ENCODE data around the gene MYL12B.

DNA sequence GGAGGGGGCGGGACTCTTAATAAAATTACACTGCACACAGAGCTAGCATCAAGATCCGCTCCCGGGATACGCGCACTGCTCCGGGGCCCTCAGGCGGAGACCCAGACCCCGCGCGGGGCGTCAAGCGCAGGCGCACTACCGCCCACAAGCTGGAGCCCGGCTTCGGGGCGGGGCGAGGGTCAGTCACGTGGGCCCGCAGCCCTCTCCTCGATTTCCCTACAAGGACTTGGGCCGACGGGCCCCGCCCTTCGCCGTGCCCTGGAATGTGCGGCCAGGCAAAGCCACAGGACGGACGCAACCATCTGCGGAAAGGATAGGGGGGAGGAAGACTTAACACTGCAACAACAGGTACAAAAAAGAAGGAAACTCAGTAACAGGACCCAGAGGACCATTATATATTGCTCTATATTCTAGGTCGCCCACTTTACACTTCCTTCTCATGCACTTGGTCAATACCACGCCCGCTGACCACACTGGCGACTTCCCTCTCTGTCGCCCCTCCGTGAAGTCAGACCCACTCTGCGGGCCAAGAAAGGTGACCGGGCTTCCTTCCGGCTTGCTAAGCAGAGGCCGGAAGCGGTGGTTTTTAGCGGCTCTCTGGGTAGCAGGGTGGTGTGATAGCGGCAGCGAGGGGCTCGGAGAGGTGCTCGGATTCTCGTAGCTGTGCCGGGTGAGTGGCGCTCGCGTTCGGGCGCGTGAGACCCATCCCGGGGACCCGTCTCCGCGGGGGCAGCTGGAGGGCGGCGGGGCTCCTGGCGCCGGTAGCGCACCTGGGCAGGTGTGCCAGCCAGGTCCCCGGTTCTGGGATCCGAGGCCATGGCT, 14.5 kb upstream of the MYL12B start, which contains the start of gene MYL12A:
- TF ChIP-seq, protein P1, sequence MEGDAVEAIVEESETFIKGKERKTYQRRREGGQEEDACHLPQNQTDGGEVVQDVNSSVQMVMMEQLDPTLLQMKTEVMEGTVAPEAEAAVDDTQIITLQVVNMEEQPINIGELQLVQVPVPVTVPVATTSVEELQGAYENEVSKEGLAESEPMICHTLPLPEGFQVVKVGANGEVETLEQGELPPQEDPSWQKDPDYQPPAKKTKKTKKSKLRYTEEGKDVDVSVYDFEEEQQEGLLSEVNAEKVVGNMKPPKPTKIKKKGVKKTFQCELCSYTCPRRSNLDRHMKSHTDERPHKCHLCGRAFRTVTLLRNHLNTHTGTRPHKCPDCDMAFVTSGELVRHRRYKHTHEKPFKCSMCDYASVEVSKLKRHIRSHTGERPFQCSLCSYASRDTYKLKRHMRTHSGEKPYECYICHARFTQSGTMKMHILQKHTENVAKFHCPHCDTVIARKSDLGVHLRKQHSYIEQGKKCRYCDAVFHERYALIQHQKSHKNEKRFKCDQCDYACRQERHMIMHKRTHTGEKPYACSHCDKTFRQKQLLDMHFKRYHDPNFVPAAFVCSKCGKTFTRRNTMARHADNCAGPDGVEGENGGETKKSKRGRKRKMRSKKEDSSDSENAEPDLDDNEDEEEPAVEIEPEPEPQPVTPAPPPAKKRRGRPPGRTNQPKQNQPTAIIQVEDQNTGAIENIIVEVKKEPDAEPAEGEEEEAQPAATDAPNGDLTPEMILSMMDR (IDR thresholded peaks at IDR 0.05) = peak in 2 of 6 experiments; percentile 14 to 22
- peak in 3 of 4 donors; percentile 93 to 95 (median 95) for TF ChIP-seq POLR2A (IDR thresholded peaks at IDR 0.05)
